ENCODE measurements around the gene HOXD3.

DNA sequence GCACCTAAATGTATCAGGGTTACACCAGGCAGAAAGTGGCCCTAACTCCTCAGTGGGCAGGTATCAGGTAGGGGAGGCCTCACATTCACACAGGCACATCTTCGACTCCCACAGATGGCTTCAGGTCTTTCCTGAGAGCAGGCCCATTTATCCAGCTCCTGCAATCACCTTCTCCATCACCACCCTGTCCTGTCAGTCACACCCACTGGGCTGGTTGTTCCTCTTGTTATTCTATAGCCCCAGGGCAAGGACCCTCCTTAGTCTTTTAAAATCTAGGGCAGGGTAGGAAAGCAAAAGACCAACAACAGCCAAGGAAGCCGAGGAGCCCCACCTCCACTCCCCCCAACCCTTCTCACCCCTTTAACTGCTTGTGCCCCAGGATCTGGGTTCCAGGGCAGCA, 14.8 kb upstream of the HOXD3 start:
- TF ChIP-seq POLR2AphosphoS5 (IDR thresholded peaks at IDR 0.05), result no peak
- TF ChIP-seq, protein P1, sequence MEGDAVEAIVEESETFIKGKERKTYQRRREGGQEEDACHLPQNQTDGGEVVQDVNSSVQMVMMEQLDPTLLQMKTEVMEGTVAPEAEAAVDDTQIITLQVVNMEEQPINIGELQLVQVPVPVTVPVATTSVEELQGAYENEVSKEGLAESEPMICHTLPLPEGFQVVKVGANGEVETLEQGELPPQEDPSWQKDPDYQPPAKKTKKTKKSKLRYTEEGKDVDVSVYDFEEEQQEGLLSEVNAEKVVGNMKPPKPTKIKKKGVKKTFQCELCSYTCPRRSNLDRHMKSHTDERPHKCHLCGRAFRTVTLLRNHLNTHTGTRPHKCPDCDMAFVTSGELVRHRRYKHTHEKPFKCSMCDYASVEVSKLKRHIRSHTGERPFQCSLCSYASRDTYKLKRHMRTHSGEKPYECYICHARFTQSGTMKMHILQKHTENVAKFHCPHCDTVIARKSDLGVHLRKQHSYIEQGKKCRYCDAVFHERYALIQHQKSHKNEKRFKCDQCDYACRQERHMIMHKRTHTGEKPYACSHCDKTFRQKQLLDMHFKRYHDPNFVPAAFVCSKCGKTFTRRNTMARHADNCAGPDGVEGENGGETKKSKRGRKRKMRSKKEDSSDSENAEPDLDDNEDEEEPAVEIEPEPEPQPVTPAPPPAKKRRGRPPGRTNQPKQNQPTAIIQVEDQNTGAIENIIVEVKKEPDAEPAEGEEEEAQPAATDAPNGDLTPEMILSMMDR (IDR thresholded peaks at IDR 0.05), result no peak
